GM12801 (cell line): ENCODE results near the gene JCAD.

Source experiments
- TF ChIP-seq, protein P1 (sequence below): IDR thresholded peaks from one replicate; pipeline ENCODE4 v1.5.1; 2011; ENCODE audit warnings: control low read depth; ENCODE audit not compliant: insufficient read length; ENCODE audit errors: extremely low read depth

Gene JCAD

DNA sequence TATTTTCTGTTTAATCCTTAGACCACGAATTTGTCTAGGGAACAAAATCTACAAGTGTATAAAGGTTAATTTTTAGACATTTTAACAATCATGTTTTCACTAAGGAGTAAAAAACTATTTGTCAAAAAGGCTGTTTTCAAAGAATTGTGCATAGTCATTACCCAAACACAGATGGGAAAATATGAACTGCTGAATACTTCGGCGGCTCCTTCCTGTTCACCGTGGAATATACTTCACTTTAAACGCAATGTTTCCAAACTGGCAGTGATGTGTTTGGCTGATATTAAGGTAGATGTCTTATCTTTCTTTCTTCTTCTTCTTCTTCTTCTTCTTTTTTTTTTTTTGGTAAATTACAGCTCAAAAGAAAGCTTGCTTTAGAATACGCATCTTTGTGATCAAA, 41.4 kb downstream of the JCAD start:
- TF ChIP-seq, protein P1, sequence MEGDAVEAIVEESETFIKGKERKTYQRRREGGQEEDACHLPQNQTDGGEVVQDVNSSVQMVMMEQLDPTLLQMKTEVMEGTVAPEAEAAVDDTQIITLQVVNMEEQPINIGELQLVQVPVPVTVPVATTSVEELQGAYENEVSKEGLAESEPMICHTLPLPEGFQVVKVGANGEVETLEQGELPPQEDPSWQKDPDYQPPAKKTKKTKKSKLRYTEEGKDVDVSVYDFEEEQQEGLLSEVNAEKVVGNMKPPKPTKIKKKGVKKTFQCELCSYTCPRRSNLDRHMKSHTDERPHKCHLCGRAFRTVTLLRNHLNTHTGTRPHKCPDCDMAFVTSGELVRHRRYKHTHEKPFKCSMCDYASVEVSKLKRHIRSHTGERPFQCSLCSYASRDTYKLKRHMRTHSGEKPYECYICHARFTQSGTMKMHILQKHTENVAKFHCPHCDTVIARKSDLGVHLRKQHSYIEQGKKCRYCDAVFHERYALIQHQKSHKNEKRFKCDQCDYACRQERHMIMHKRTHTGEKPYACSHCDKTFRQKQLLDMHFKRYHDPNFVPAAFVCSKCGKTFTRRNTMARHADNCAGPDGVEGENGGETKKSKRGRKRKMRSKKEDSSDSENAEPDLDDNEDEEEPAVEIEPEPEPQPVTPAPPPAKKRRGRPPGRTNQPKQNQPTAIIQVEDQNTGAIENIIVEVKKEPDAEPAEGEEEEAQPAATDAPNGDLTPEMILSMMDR, result no peak

DNA sequence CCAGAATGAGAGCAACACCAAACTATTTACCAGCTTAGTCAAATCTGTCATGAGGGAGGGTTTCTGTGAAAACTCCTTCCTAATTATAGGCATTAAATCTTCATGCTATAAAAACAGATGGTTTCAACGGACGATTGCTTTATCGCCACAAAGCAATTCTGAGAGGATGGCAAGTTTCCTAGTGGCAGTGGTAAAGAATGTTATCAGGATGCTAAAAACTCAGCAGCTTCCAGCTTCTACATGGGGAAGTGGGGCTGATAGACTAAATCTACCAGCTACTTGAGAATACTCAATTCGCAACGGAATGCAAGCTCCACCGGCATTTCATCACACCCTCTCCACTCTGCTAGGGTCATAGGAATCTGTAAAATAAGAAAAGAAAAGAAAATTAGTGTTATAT, 41.8 kb downstream of the JCAD start:
- TF ChIP-seq, protein P1, result no peak

DNA sequence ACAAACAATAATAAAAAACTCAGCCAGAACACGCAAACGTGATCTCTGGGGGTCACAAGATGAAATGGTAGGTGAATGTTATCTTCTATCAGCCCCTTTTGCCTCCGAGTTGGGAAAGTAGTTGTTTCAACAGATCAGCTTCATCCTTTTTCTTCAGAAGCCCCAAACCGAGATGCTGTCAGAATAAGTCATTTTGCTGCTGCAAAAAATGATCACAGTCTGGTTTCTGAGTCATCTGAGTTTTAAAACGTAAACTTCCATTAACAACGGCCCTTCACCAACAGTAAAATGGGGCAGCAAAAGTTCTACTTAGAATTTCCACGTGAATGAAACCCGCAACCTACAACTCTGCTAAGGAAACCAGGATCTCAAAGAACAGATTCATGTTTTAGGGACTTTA, 44.9 kb downstream of the JCAD start:
- TF ChIP-seq, protein P1, result no peak

DNA sequence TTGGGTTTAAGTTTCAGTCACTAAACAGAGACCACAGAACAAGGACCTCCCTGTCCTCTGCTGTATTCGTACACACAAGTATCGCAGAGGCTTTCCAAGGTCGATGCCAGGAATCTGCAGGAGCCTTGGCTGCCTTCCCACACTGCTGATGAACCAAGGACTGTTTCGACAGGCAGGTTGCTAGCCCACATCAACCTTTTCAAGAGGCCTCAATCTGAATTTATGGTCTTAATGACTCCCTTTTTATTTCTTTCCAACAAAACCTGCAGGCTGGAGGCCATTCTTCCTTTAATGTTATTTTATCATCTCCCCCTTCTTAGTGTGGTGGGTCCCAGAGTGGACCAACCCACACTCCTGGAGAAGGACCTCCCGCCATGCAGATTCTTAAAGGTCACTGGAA, 45.6 kb downstream of the JCAD start:
- TF ChIP-seq, protein P1, result no peak

DNA sequence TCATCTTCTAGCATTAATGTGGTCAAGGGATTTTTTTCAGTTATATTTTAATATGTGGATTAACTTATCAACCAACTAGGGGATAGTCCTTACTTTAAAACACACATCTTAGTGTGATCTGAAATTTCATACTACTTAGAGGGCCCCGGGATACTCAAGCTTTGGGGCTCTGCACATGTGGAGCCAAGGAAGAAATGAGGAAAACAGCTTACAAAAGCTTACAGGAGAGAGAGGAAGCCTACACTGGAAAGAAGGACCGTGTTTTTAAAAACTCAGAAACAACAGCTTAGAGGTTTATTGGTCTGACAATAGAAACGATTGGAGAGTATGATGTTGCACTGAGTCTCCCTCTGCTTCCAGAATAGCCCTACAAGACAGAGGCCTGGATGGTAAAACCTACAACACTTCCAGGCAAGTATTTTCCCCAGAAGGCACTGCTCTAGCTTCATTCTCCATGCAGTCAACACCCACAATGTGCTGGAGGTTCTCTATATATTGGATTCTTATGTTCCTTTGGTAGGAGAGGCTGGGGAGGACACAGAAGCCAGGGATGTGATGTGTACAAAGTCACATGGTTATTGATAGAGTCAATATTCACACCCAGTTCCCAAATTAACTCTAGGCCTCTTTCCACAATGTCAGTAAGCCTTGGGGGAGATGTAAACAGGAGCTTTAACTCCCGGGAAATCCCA, 47.3 kb downstream of the JCAD start:
- TF ChIP-seq, protein P1, result no peak

DNA sequence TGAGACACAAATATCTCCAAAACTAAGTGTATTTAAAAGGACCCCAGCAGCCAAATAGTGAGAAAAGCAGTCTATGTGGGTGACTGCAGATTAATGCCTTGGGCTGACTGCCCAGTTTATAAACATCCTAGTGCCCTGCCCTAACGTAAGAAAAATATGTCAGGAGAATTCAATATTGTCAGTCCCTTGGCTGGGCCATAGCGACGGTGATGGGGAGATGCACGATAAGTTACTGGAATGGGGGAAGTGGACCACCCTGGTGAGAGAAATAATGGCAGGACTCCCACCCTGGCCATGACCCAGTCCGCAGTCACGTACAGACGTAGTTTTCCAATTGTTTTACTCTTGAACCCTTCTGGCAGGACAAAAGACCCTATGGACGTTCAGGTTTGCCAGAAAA, 48.0 kb downstream of the JCAD start:
- TF ChIP-seq, protein P1, result no peak

DNA sequence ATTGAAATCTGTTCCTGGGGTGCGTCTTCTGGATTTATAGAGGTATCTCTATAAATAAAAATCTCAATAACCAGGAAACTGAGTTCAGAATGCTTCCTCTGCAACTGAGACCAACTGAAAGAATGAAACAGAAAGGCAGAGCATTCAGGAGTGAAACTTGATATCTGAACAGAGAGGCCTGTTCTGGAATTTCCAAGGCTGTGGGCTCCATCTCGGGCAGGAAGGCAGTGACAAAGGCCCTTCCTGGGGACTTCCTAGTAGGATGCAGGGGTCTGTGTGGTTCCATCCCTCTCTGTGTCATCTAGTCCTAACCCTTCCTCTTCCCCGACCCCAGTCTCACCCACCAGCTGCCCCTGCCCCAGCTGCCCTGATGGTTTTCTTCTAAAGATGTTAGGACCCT, 52.0 kb downstream of the JCAD start:
- TF ChIP-seq, protein P1, result no peak
